SK-N-SH (cell line): Measurements from ENCODE around the gene PCDHGA11. TPM values are rescaled to one million over a fixed set of nuclear protein-coding genes. Genes with fewer than 3 reads are reported as not detected.

Experiments
- CHD2 ChIP-seq: fragments of 150-350 bp; IDR thresholded peaks from 2 replicates; pipeline ENCODE4 v1.6.1; 2018; ENCODE audit warnings: low read length; ENCODE audit not compliant: partially characterized antibody
- ELF1 ChIP-seq: IDR thresholded peaks from 2 replicates; pipeline ENCODE4 v1.4.0; 2012
- FOSL2 ChIP-seq: IDR thresholded peaks from 2 replicates; pipeline ENCODE4 v1.4.0; 2012; ENCODE audit warnings: low read depth, mild to moderate bottlenecking, moderate library complexity, borderline replicate concordance
- FOXJ3 ChIP-seq: sonication (generic); formaldehyde crosslinking; IDR thresholded peaks from 2 replicates; pipeline ENCODE4 v1.5.1; 2020; ENCODE audit warnings: mild to moderate bottlenecking, missing genetic modification reagents
- FOXM1 ChIP-seq: IDR thresholded peaks from 2 replicates; pipeline ENCODE4 v1.4.0; 2012; ENCODE audit warnings: low read depth, mild to moderate bottlenecking
- GABPA ChIP-seq: IDR thresholded peaks from 2 replicates; pipeline ENCODE4 v1.4.0; 2012; ENCODE audit warnings: low read depth, mild to moderate bottlenecking
- GATA2 ChIP-seq: sonication (generic); formaldehyde crosslinking; IDR thresholded peaks from 2 replicates; pipeline ENCODE4 v1.5.0; 2020; ENCODE audit warnings: mild to moderate bottlenecking, missing genetic modification reagents
- MEF2A ChIP-seq: IDR thresholded peaks from 2 replicates; pipeline ENCODE4 v1.4.0; 2012; ENCODE audit warnings: low read depth, borderline replicate concordance
- MXI1 ChIP-seq: IDR thresholded peaks from 2 replicates; pipeline ENCODE4 v1.6.1; 2012; ENCODE audit warnings: mild to moderate bottlenecking, low read depth, low read length, improper control_type of control experiment
- NFIC ChIP-seq: IDR thresholded peaks from 2 replicates; pipeline ENCODE4 v1.4.0; 2012; ENCODE audit warnings: borderline replicate concordance
- POLR2AphosphoS5 ChIP-seq: IDR thresholded peaks from 2 replicates; pipeline ENCODE4 v1.6.1; 2012; ENCODE audit warnings: low read depth, low read length
- RAD21 ChIP-seq: IDR thresholded peaks from 2 replicates; pipeline ENCODE4 v1.6.1; 2012; ENCODE audit warnings: mild to moderate bottlenecking, low read length
- RFX5 ChIP-seq: IDR thresholded peaks from 2 replicates; pipeline ENCODE4 v1.6.1; 2012; ENCODE audit warnings: mild to moderate bottlenecking, improper control_type of control experiment, low read length
- RXRA ChIP-seq: IDR thresholded peaks from 2 replicates; pipeline ENCODE4 v1.4.0; 2012; ENCODE audit warnings: low read depth, mild to moderate bottlenecking, borderline replicate concordance
- SMC3 ChIP-seq: IDR thresholded peaks from 2 replicates; pipeline ENCODE4 v1.6.1; 2012; ENCODE audit warnings: low read depth, low read length, improper control_type of control experiment
- TAF1 ChIP-seq: IDR thresholded peaks from 2 replicates; pipeline ENCODE4 v1.6.1; 2012; ENCODE audit warnings: low read depth, mild to moderate bottlenecking, low read length, moderate library complexity, borderline replicate concordance
- TCF12 ChIP-seq: IDR thresholded peaks from 2 replicates; pipeline ENCODE4 v1.4.0; 2012
- TEAD4 ChIP-seq: IDR thresholded peaks from 2 replicates; pipeline ENCODE4 v1.4.0; 2012; ENCODE audit warnings: mild to moderate bottlenecking, borderline replicate concordance; ENCODE audit not compliant: insufficient read depth
- YY1 ChIP-seq: IDR thresholded peaks from 2 replicates; pipeline ENCODE4 v1.4.0; 2012; ENCODE audit warnings: low read depth, mild to moderate bottlenecking
- polyA plus RNA-seq, 3 experiments: library from polyadenylated mRNA; depleted of rRNA; stranded (reverse); fragments of >200 nt; gene quantifications; 2 replicates each; pipeline ENCODE4 v1.2.3, GENCODE V29; 2012
- TF ChIP-seq, protein P1 (sequence below): IDR thresholded peaks from 2 replicates; pipeline ENCODE4; 2012
- TF ChIP-seq, protein P2 (sequence below): fragments of 200-600 bp; sonication (generic); IDR thresholded peaks from 2 replicates; pipeline ENCODE4 v1.6.1; 2017; ENCODE audit warnings: antibody characterized with exemption, mild to moderate bottlenecking, moderate library complexity
- TF ChIP-seq, protein P3 (sequence below): IDR thresholded peaks from 2 replicates; pipeline ENCODE4 v1.4.0; 2012; ENCODE audit warnings: low read depth
- TF ChIP-seq, protein P4 (sequence below): fragments of 150-350 bp; IDR thresholded peaks from 2 replicates; pipeline ENCODE4 v1.6.1; 2017; ENCODE audit warnings: antibody characterized with exemption, low read length, low read depth, borderline replicate concordance

PCDHGA11 gene
- polyA plus RNA-seq, 1 of the 3 experiments (the other 2 are of a cell fraction) = 0.18 TPM

DNA sequence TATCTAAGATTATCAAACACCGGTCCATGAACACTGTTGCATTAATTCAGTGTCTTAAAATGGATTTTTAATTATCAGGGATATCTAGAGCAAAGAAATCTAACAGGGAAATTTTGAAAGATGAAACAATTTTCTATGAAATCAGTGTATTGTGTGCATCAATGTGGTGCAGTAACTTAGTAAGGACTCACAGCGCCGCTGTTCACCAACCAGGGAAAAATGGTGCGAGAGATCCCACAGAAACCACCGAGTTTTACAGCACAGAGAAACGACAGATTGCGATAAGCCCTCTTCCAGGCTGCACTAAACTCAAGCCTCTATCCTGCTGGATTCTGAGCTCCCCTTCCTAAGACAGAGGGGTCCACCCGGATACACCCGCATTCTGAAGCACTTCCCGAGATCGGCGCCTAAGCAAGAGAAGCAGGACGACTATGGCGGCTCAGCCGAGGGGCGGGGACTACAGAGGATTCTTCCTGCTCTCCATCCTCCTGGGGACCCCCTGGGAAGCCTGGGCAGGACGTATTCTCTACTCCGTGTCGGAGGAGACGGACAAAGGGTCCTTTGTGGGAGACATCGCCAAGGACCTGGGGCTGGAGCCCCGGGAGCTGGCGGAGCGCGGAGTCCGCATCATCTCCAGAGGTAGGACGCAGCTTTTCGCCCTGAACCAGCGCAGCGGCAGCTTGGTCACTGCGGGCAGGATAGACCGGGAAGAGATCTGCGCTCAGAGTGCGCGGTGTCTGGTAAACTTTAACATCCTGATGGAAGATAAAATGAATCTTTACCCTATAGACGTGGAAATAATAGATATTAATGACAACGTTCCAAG lies 38.2 kb upstream of the PCDHGA11 start, which contains the start of gene PCDHGA7 (continued):
- TF ChIP-seq, protein P1, sequence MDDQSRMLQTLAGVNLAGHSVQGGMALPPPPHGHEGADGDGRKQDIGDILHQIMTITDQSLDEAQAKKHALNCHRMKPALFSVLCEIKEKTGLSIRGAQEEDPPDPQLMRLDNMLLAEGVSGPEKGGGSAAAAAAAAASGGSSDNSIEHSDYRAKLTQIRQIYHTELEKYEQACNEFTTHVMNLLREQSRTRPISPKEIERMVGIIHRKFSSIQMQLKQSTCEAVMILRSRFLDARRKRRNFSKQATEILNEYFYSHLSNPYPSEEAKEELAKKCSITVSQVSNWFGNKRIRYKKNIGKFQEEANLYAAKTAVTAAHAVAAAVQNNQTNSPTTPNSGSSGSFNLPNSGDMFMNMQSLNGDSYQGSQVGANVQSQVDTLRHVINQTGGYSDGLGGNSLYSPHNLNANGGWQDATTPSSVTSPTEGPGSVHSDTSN = no peak
- TF ChIP-seq, protein P2, sequence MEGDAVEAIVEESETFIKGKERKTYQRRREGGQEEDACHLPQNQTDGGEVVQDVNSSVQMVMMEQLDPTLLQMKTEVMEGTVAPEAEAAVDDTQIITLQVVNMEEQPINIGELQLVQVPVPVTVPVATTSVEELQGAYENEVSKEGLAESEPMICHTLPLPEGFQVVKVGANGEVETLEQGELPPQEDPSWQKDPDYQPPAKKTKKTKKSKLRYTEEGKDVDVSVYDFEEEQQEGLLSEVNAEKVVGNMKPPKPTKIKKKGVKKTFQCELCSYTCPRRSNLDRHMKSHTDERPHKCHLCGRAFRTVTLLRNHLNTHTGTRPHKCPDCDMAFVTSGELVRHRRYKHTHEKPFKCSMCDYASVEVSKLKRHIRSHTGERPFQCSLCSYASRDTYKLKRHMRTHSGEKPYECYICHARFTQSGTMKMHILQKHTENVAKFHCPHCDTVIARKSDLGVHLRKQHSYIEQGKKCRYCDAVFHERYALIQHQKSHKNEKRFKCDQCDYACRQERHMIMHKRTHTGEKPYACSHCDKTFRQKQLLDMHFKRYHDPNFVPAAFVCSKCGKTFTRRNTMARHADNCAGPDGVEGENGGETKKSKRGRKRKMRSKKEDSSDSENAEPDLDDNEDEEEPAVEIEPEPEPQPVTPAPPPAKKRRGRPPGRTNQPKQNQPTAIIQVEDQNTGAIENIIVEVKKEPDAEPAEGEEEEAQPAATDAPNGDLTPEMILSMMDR = peak; percentile 65
- TF ChIP-seq TAF1 = no peak
- no peak for TF ChIP-seq TCF12
- no peak for TF ChIP-seq NFIC
- TF ChIP-seq POLR2AphosphoS5 = no peak
- no peak for TF ChIP-seq FOXJ3
- TF ChIP-seq ELF1 = no peak
- TF ChIP-seq FOXM1 = no peak
- no peak for TF ChIP-seq CHD2
- peak; percentile 83 for TF ChIP-seq RAD21
- no peak for TF ChIP-seq GABPA
- TF ChIP-seq, protein P3, sequence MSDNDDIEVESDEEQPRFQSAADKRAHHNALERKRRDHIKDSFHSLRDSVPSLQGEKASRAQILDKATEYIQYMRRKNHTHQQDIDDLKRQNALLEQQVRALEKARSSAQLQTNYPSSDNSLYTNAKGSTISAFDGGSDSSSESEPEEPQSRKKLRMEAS = no peak
- TF ChIP-seq TEAD4 = no peak
- no peak for TF ChIP-seq FOSL2
- peak; percentile 60 for TF ChIP-seq SMC3
- no peak for TF ChIP-seq MEF2A
- TF ChIP-seq RXRA = no peak
- no peak for TF ChIP-seq RFX5
- TF ChIP-seq, protein P4, sequence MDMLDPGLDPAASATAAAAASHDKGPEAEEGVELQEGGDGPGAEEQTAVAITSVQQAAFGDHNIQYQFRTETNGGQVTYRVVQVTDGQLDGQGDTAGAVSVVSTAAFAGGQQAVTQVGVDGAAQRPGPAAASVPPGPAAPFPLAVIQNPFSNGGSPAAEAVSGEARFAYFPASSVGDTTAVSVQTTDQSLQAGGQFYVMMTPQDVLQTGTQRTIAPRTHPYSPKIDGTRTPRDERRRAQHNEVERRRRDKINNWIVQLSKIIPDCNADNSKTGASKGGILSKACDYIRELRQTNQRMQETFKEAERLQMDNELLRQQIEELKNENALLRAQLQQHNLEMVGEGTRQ = no peak
- TF ChIP-seq MXI1 = no peak
- no peak for TF ChIP-seq GATA2 (CRISPR knock-in tag)
- TF ChIP-seq YY1 = peak; percentile 63; the same call in 1 of the 2 replicates
